H1 (cell line): ENCODE results near the gene LRRC25. TPM values are rescaled to one million over a fixed set of nuclear protein-coding genes. Genes with fewer than 3 reads are reported as not detected.

ENCODE experiments used
- CTCF ChIA-PET: fragments of 300-600 bp; sonication (Branson Sonifier 250); formaldehyde crosslinking; loops from one replicate; lab custom pipeline; 2021; ENCODE audit not compliant: partially characterized antibody; lab: Charles Lee
- POLR2A ChIA-PET: fragments of 300-600 bp; sonication (Branson Sonifier 250); formaldehyde crosslinking; loops from one replicate; lab custom pipeline; 2021; ENCODE audit warnings: inconsistent platforms; ENCODE audit not compliant: partially characterized antibody; lab: Charles Lee
- DNase-seq, 2 experiments: peaks; one replicate each; pipeline versions ENCODE4 v3.0.0 to v3.0.0-alpha.2; 2010 to 2022; ENCODE audit warnings: low spot score in 2 of 2, low read depth in 1 of 2, mixed read lengths in 1 of 2
- FAIRE-seq: peaks from 2 replicates; lab custom pipeline; 2011; peaks lifted over from hg19 to GRCh38; lab: Jason Lieb, UNC
- H2AFZ ChIP-seq: 2 replicates; pipeline ENCODE4 v1.8.1; 2012; ENCODE audit warnings: low read length, inconsistent platforms
- H2AK5ac ChIP-seq: 2 replicates; pipeline ENCODE4 v1.6.1; 2013; ENCODE audit warnings: low read depth, low read length
- H2BK120ac ChIP-seq: replicated peaks from 2 replicates; pipeline ENCODE3; 2013; ENCODE audit warnings: low read depth, low read length, inconsistent platforms
- H2BK12ac ChIP-seq: 2 replicates; pipeline ENCODE4 v1.6.1; 2013; ENCODE audit warnings: low read depth, low read length
- H2BK15ac ChIP-seq: 2 replicates; pipeline ENCODE4 v1.6.1; 2013; ENCODE audit warnings: low read length
- H2BK20ac ChIP-seq: 2 replicates; pipeline ENCODE4 v1.6.1; 2013; ENCODE audit warnings: low read length
- H2BK5ac ChIP-seq: 2 replicates; pipeline ENCODE4 v1.6.1; 2013; ENCODE audit warnings: low read depth, low read length
- H3K14ac ChIP-seq: 2 replicates; pipeline ENCODE4 v1.6.1; 2013; ENCODE audit warnings: inconsistent platforms; ENCODE audit not compliant: insufficient read length
- H3K18ac ChIP-seq: 2 replicates; pipeline ENCODE4 v1.6.1; 2013; ENCODE audit warnings: low read length; ENCODE audit errors: extremely low read depth
- H3K23ac ChIP-seq: 2 replicates; pipeline ENCODE4 v1.6.1; 2013; ENCODE audit warnings: inconsistent platforms; ENCODE audit not compliant: insufficient read length
- H3K23me2 ChIP-seq: 2 replicates; pipeline ENCODE4 v1.6.1; 2013; ENCODE audit warnings: low read depth, low read length
- H3K27ac ChIP-seq: 2 replicates; pipeline ENCODE4 v1.6.1; 2011; ENCODE audit warnings: low read depth, low read length, inconsistent platforms
- H3K27me3 ChIP-seq, 4 experiments: replicated peaks in 1 of 4; 1 replicate in 1 of 4; 2 replicates in 3 of 4; pipeline versions ENCODE4 v1.6.1 to v1.8.1; 2011 to 2013; ENCODE audit warnings: low read length in 3 of 4, mild to moderate bottlenecking in 3 of 4, inconsistent platforms in 2 of 4, mixed read lengths in 2 of 4, moderate library complexity in 1 of 4; ENCODE audit not compliant: control insufficient read depth in 3 of 4, insufficient read depth in 3 of 4; ENCODE audit errors: extremely low read depth in 1 of 4
- H3K36me3 ChIP-seq, 4 experiments: 2 replicates each; pipeline versions ENCODE4 v1.6.1 to v1.8.1; 2011 to 2013; ENCODE audit warnings: mild to moderate bottlenecking in 4 of 4, low read length in 3 of 4, moderate library complexity in 2 of 4, control low read depth in 1 of 4, inconsistent platforms in 1 of 4; ENCODE audit not compliant: insufficient read depth in 4 of 4, control insufficient read depth in 2 of 4
- H3K4ac ChIP-seq: replicated peaks from 2 replicates; pipeline ENCODE3; 2013; ENCODE audit warnings: low read length, low read depth, mixed read lengths, inconsistent platforms; ENCODE audit not compliant: insufficient read length
- H3K4me1 ChIP-seq, 4 experiments: replicated peaks in 1 of 4; 1 replicate in 1 of 4; 2 replicates in 3 of 4; pipeline versions ENCODE4 v1.6.1 to v1.8.1; 2011 to 2013; ENCODE audit warnings: low read length in 3 of 4, inconsistent platforms in 2 of 4, mixed read lengths in 1 of 4; ENCODE audit not compliant: insufficient read depth in 4 of 4, control insufficient read depth in 3 of 4
- H3K4me2 ChIP-seq, 2 experiments: 2 replicates each; pipeline versions ENCODE4 v1.6.1 to v1.8.1; 2011 to 2013; ENCODE audit warnings: low read depth in 2 of 2, low read length in 2 of 2, control low read depth in 1 of 2, inconsistent platforms in 1 of 2, mild to moderate bottlenecking in 1 of 2; ENCODE audit not compliant: insufficient read depth in 1 of 2
- H3K4me3 ChIP-seq, 4 experiments: fragments of 200-600, 300-600 bp in 1 of 4; sonication (generic), shearing (Covaris generic), sonication (Bioruptor Twin) in 1 of 4; 2 replicates each; pipeline versions ENCODE4 v1.5.1 to v1.8.1; 2011 to 2016; ENCODE audit warnings: low read length in 4 of 4, low read depth in 3 of 4, control low read depth in 2 of 4, inconsistent platforms in 2 of 4, mild to moderate bottlenecking in 2 of 4, mixed read lengths in 1 of 4, moderate library complexity in 1 of 4; ENCODE audit not compliant: insufficient read depth in 2 of 4; ENCODE audit errors: extremely low read depth in 1 of 4
- H3K56ac ChIP-seq: replicated peaks from 2 replicates; pipeline ENCODE3; 2013; ENCODE audit warnings: low read depth, mild to moderate bottlenecking, mixed read lengths, low read length, inconsistent platforms; ENCODE audit not compliant: insufficient read length
- H3K79me1 ChIP-seq: 2 replicates; pipeline ENCODE4 v1.6.1; 2013; ENCODE audit warnings: low read depth, low read length, control low read depth
- H3K79me2 ChIP-seq, 2 experiments: 2 replicates each; pipeline versions ENCODE4 v1.6.1 to v1.8.1; 2012 to 2013; ENCODE audit warnings: low read length in 2 of 2, mild to moderate bottlenecking in 2 of 2, inconsistent platforms in 1 of 2; ENCODE audit not compliant: insufficient read depth in 2 of 2, control insufficient read depth in 1 of 2
- H3K9ac ChIP-seq, 4 experiments: replicated peaks in 1 of 4; 1 replicate in 1 of 4; 2 replicates in 3 of 4; pipeline versions ENCODE4 v1.6.1 to v1.8.1; 2011 to 2013; ENCODE audit warnings: low read depth in 3 of 4, low read length in 3 of 4, control low read depth in 2 of 4, mild to moderate bottlenecking in 2 of 4, moderate library complexity in 2 of 4, inconsistent platforms in 1 of 4; ENCODE audit errors: extremely low read depth in 1 of 4
- H3K9me3 ChIP-seq, 2 experiments: 2 replicates each; pipeline versions ENCODE4 v1.6.1 to v1.8.1; 2012 to 2013; ENCODE audit warnings: mild to moderate bottlenecking in 2 of 2, moderate library complexity in 2 of 2, control low read depth in 1 of 2, inconsistent platforms in 1 of 2, low read depth in 1 of 2, low read length in 1 of 2, mixed read lengths in 1 of 2; ENCODE audit not compliant: insufficient read depth in 2 of 2
- H4K20me1 ChIP-seq, 2 experiments: replicated peaks in 1 of 2; 2 replicates each; pipeline versions ENCODE3 to v1.8.1; 2011 to 2013; ENCODE audit warnings: inconsistent platforms in 2 of 2, low read length in 2 of 2, mild to moderate bottlenecking in 1 of 2; ENCODE audit not compliant: insufficient read depth in 2 of 2, control insufficient read depth in 1 of 2
- H4K5ac ChIP-seq: 2 replicates; pipeline ENCODE4 v1.6.1; 2013; ENCODE audit warnings: low read length, low read depth, mixed read lengths, inconsistent platforms; ENCODE audit not compliant: insufficient read length
- H4K8ac ChIP-seq: 2 replicates; pipeline ENCODE4 v1.8.0; 2013; ENCODE audit warnings: mild to moderate bottlenecking, moderate library complexity, low read length, inconsistent platforms; ENCODE audit not compliant: insufficient read depth; ENCODE audit errors: extremely low read depth
- H4K91ac ChIP-seq: replicated peaks from 2 replicates; pipeline ENCODE3; 2013; ENCODE audit warnings: low read length, mixed read lengths, inconsistent platforms; ENCODE audit not compliant: insufficient read length
- FOSL1 ChIP-seq: IDR thresholded peaks from 2 replicates; pipeline ENCODE4 v1.6.1; 2011; ENCODE audit warnings: mild to moderate bottlenecking, low read depth, low read length, moderate library complexity; ENCODE audit not compliant: insufficient read depth
- KDM1A ChIP-seq: fragments of 200-600, 300-600 bp; sonication (generic); IDR thresholded peaks from 2 replicates; pipeline ENCODE4 v1.7.1; 2016; ENCODE audit warnings: mild to moderate bottlenecking, low read length, borderline replicate concordance
- polyA plus RNA-seq, 7 experiments: library from polyadenylated mRNA; depleted of rRNA in 3 of 7; stranded (reverse) in 5 of 7; unstranded in 2 of 7; fragments of >200 nt in 5 of 7; fragments of 200-250 nt in 2 of 7; gene quantifications; 1 replicate in 5 of 7; 2 replicates in 1 of 7; 4 replicates in 1 of 7; pipeline versions ENCODE4 v1.2.1 to v1.2.3, GENCODE V29; 2011 to 2013; ENCODE audit warnings: missing spikeins in 2 of 7, mixed read lengths in 2 of 7
- total RNA-seq: library from RNA; stranded (reverse); fragmentation: NEBNext Ultra II Directional; extraction: Animal tissue kit (Norgen Biotek cat#: 25700); gene quantifications from 2 replicates; pipeline ENCODE4 v1.2.1, GENCODE V29; 2021

Gene LRRC25
- total and polyA plus RNA-seq, 2 of the 8 experiments (the other 6 are each of a cell fraction or from before 2014, with no cell fraction given) = 0.20 to 0.41 TPM

DNA sequence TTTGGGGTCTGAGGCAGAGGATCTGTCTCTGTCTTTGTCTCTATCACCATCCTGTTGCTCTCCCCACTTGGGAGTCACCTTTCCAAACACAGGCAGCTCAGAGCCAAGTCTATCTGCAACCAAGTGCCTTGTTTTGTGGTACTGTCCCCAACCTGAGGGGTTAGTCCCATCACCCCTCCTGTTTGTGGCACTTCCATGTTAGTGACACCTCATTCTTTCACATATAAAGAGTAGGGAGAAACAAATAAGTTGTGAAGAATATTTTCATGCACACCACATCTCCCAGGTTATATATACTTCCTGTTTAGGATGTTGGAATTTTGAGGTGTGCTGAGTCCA lies 7.7 kb downstream of the LRRC25 start:
- no peaks in the 10 kb centered on the region for H3K36me3 ChIP-seq
- ChIA-PET POLR2A (interaction anchor here (1.2 to 3.3 kb wide), 3 partner anchors 11 to 23 kb away, joined by 3 to 12 read pairs (median 5); no protein-coding TSS in a partner anchor), CTCF (interaction anchor here (0.8 to 10.4 kb wide), 12 partner anchors 9 to 112 kb away, joined by 3 to 177 read pairs (median 21); partner anchors contain the start of genes LRRC25 and SSBP4)
- TF ChIP-seq KDM1A (peak; percentile 88; the same call in 1 of the 2 replicates), FOSL1 (no peak)
- H3K56ac ChIP-seq = no peak overlapping the region
- H4K20me1 ChIP-seq = no peaks in the 10 kb centered on the region
- no peak overlapping the region for H4K8ac ChIP-seq
- H3K14ac ChIP-seq = no peak overlapping the region
- H3K18ac ChIP-seq = no peak overlapping the region
- H2BK5ac ChIP-seq = no peak overlapping the region
- H3K4me3 ChIP-seq = no peak overlapping the region
- H2BK120ac ChIP-seq = no peak overlapping the region
- no peaks in the 10 kb centered on the region for H3K79me1 ChIP-seq
- H2BK20ac ChIP-seq = no peak overlapping the region
- H4K5ac ChIP-seq = no peak overlapping the region
- peak overlapping the region; percentile 42; the same call in 1 of the 2 replicates for H2AK5ac ChIP-seq
- H2AFZ ChIP-seq = no peak overlapping the region
- H3K4me2 ChIP-seq = no peak overlapping the region
- H3K23ac ChIP-seq = no peak overlapping the region
- no peak overlapping the region for H2BK15ac ChIP-seq
- H3K9ac ChIP-seq = no peak overlapping the region
- no peaks in the 10 kb centered on the region for H3K9me3 ChIP-seq
- no peaks in the 10 kb centered on the region for H3K79me2 ChIP-seq
- no peak overlapping the region for H3K4ac ChIP-seq
- H2BK12ac ChIP-seq = no peak overlapping the region
- H3K27ac ChIP-seq = no peak overlapping the region
- peaks cover 3 to 4% (median 3%) of the 10 kb centered on the region in 4 experiments for H3K4me1 ChIP-seq
- FAIRE-seq = no peak
- DNase-seq = no peak
- no peak overlapping the region for H4K91ac ChIP-seq
- peaks cover 0 to 23% (median 14%) of the 10 kb centered on the region in 4 experiments; a peak in 6 of 7 replicates for H3K27me3 ChIP-seq
- peaks cover 2% of the 10 kb centered on the region; the same call in 1 of the 2 replicates for H3K23me2 ChIP-seq
